ENCODE results near the gene CSF2RB.
A peak's percentile ranks its signal among the peaks of the same experiment; 100 is the strongest.

Gene CSF2RB

DNA sequence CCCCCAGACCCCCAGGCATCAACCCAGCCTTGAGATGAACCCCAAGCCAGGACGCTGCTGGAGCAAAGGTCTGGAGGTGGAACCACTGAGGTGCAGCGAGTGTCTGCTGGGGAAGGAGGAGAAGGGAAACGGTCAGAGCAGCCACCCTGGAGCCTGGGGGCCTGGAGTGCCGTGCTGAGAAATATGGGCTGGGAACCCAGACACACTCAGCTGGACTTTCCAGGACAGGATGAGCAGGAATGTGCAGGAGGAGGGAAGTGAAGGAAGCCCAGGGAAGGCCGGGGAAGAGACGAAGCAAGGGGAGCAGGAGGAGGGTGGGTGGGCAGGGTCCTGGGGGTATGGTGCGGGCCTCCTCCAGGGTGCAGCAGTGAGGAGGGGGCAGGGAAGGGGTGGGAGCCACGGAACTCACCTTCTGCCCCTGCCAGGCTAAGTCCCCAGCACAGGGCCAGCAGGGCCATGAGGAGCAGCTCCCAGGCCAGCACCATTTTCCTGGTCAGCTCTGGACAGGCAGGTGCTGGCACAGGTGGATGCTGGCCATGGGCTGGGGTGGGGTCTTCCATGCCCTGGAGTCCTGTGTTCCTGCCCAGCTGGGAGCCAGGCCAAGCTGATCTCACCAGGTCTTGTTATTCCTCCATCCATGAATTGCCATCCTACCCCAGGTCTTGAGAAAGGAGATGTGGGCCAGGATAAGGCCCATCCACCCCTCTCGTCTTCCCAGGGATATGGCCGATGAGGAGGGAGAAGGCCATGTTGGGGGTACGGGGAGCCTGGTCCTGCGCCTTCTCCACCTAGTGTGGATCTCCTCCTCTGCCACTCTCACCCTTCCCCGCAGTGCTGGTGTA lies 40.0 kb downstream of the CSF2RB start:
- Mint-ChIP-seq H3K4me1 (peaks cover 23% of the 10 kb centered on the region), H3K27ac (no peak overlapping the region), H3K36me3 (peaks cover 5% of the 10 kb centered on the region), H3K4me3 (no peak overlapping the region), H3K9me3 (peaks cover 6% of the 10 kb centered on the region)
- DNase-seq (ENCODE audit: low spot score in 2 of 2) = no peak
- no peak for ATAC-seq

DNA sequence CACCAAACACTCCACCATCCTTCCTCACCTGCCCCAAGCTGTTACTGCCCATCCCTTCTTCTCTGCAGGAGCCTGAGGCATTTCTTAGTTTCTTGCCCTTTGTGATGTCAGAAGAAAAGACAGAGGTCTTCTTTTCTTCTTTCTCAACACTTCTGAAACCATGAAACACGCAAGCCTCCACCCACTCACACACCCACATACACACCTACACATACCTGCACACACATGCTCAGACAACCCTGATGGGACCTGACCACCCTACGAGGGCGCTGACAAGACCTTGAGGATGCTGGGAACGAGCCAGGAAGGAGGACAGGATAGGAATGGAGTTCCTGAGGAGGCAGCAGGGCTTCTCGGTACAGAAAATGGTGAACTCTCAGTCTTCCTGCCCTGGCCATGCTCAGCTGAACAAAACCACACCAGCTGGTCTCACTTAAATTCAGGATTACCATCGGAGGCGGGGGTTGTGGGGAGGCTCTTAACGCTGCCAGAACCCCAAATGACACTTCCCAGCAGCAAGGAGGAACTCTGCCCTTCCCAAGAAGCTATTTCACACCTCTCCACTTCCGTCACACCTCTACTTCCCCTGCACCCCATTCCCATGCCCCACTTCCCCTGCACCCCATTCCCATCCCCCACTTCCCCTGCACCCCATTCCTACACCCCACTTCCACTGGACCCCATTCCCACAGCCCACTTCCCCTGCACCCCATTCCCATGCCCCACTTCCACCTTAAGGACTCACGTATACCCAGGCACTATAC lies 41.0 kb downstream of the CSF2RB start:
- no peak overlapping the region for H3K4me3 Mint-ChIP-seq
- peaks cover 5% of the 10 kb centered on the region for H3K36me3 Mint-ChIP-seq
- ATAC-seq (no peak), DNase-seq (ENCODE audit: low spot score in 2 of 2) (no peak)
- no peak overlapping the region for H3K27ac Mint-ChIP-seq
- peaks cover 23% of the 10 kb centered on the region for H3K4me1 Mint-ChIP-seq
- peaks cover 9% of the 10 kb centered on the region for H3K9me3 Mint-ChIP-seq

DNA sequence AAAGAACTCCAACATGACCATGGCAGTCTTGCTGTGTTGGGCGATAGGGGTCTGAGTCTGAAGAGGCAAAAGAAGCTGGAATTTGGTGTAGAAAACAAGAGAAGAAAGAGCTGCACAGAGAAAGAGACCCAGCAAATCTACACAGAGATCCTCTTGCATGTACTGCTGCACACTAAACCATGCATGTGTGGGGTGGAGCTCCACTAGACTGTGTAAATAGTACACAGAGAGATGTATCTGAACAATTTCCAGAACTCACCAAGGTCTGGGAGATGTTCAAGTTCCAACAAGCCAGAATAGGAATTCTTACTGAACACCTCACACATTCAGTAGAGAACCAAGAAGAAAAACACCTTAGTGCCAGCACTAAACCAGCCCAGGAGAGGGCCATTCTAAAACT lies 42.3 kb downstream of the CSF2RB start:
- DNase-seq (ENCODE audit: low spot score in 2 of 2) = no peak
- peaks cover 3% of the 10 kb centered on the region for H3K36me3 Mint-ChIP-seq
- H3K9me3 Mint-ChIP-seq = peaks cover 9% of the 10 kb centered on the region
- no peak overlapping the region for H3K4me3 Mint-ChIP-seq
- H3K4me1 Mint-ChIP-seq = peaks cover 23% of the 10 kb centered on the region
- H3K27ac Mint-ChIP-seq = peak overlapping the region; percentile 38
- no peak for ATAC-seq

DNA sequence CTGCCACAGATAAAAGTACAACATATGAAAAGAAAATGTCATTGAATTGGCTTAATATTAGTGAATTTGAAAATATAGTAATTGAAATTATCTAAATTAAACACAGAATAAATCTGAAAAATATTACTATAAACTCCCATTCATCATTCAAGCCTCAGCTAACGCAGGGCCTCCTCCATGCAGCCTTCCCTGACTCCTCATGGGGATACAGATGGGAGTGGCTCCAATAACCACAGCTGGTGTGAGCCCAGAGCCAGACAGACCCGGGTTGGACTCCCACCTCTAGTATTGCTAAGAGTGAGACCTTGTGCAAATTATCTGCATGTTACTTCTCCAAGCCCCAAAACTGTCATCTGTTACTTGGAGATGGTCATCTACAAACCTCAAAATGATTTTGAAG lies 44.9 kb downstream of the CSF2RB start:
- no peak for ATAC-seq
- H3K4me1 Mint-ChIP-seq = peaks cover 15% of the 10 kb centered on the region
- H3K4me3 Mint-ChIP-seq = no peak overlapping the region
- H3K9me3 Mint-ChIP-seq = peaks cover 9% of the 10 kb centered on the region
- H3K27ac Mint-ChIP-seq = no peak overlapping the region
- DNase-seq (ENCODE audit: low spot score in 2 of 2) = no peak
- no peaks in the 10 kb centered on the region for H3K36me3 Mint-ChIP-seq

DNA sequence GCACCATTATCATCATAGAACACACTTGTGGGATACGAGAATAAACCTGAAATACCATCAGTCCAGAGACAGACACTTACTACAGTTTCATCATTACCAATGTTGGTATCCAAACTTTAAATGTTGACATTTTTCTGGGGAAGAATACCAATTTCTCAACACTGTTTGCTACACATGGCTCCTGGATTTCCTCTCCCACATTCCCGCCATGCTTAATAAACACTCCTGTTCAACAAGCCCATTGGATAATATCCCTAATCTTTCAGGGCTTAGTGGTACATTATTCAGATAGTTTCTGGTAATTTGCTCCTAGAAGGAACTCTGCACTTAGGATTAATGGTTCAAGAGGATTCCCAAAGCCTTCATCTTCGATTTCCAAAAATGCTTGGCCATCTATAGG lies 48.2 kb downstream of the CSF2RB start:
- ATAC-seq (no peak), DNase-seq (ENCODE audit: low spot score in 2 of 2) (no peak)
- Mint-ChIP-seq H3K27ac (no peak overlapping the region), H3K9me3 (peaks cover 7% of the 10 kb centered on the region), H3K36me3 (no peaks in the 10 kb centered on the region), H3K4me1 (no peaks in the 10 kb centered on the region), H3K4me3 (no peak overlapping the region)

DNA sequence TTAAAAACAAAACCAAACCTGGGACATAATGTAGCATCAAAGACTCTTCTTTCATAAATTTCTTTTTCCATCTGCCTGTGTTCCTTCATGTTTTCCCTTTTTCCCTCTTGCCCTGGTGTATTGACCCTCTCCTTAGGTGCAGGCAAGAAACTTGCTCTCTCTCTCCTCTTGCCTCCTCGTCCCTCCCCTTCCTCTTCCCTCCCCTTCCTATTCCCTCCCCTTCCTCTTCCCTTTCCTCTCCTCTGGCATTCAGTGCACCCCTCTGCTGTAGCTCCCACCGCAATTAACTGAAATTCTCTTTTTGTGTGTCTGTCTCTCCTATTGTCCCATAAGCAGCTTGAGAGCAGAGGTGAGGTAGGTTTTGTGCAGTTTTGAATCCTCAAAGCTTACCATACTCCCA lies 49.9 kb downstream of the CSF2RB start:
- H3K36me3 Mint-ChIP-seq = no peaks in the 10 kb centered on the region
- ATAC-seq (no peak), DNase-seq (ENCODE audit: low spot score in 2 of 2) (no peak)
- H3K27ac Mint-ChIP-seq = no peak overlapping the region
- no peak overlapping the region for H3K4me3 Mint-ChIP-seq
- peaks cover 3% of the 10 kb centered on the region for H3K9me3 Mint-ChIP-seq
- no peaks in the 10 kb centered on the region for H3K4me1 Mint-ChIP-seq

DNA sequence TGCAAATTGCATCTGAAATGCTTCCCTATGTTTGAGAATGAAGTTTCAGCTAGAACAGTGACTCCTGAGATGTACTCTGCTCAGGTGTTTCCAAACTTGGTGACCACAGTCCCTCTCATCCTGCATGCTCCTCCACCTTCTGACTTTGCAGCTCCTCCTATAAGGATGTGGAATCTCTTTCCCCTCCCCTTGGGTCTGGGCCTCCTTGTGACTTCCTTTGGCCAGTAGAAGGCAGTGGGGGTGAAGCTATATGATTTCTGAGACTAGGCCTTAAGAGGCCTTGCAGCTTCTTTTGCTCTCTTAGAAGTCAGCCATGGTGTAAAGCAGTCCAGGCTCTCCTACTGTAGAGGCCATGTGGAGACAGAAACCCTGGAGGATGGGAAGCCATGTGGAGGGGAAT lies 50.7 kb downstream of the CSF2RB start:
- no peak overlapping the region for H3K27ac Mint-ChIP-seq
- no peak overlapping the region for H3K4me3 Mint-ChIP-seq
- no peaks in the 10 kb centered on the region for H3K9me3 Mint-ChIP-seq
- DNase-seq (ENCODE audit: low spot score in 2 of 2) (no peak), ATAC-seq (no peak)
- no peaks in the 10 kb centered on the region for H3K36me3 Mint-ChIP-seq
- no peaks in the 10 kb centered on the region for H3K4me1 Mint-ChIP-seq

DNA sequence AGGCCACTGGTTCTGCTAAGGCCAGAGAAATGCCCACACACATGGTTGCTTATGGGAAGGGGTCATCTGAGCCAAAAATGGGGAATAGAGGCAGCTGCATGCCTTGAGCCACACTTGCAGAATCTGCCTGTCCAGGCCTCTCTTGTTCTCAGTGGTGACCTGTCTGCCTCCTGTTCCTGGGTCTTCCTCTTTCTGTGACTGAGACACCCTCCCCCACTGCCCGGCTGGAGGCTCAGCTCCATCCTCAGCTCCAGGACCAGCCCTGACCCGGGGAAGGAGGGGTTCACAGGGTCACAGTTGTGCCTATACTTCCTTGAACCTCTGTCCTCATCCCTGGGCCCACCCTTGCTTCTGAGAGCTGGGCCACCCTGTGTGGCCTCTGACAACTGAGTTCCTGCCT lies 52.3 kb downstream of the CSF2RB start:
- Mint-ChIP-seq H3K4me3 (no peak overlapping the region), H3K27ac (peak overlapping the region; percentile 80), H3K36me3 (no peaks in the 10 kb centered on the region)

DNA sequence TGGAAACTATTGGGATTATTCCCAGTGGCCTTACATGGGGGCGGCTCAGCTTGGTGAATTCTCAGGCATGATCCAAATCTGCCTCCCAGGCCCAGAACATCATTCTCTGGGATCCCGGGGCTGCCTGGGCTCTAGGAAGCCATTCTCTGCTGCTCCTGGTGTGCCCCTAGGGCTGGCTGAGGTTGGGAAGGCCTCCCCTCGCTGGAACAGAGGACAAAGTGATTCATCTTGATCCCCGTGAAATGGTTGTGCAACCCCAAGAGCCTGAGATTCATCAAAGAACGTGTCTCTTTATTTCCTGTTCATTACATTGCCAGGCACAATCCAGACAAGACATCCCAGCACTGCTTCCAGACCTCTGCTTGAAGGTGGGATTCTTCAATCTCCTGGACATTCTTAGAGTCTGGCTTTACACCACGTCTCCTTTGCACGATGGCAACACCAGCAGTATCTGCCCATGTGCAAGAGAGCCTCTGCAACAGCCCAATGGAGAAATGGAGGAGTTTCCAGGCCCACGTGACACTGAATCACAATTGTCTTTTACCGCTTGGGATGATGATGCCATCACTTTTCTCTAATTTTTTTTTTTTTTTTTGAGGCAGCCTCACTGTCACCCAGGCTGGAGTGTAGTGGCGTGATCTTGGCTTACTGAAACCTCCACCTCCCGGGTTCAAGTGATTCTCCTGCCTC lies 53.6 kb downstream of the CSF2RB start:
- no peak for ATAC-seq
- no peak overlapping the region for H3K27ac Mint-ChIP-seq
- H3K36me3 Mint-ChIP-seq = no peaks in the 10 kb centered on the region
- no peak for DNase-seq (ENCODE audit: low spot score in 2 of 2)
- H3K4me3 Mint-ChIP-seq = no peak overlapping the region
- no peaks in the 10 kb centered on the region for H3K4me1 Mint-ChIP-seq
- H3K9me3 Mint-ChIP-seq = no peaks in the 10 kb centered on the region

More for the DNA sequence above, 52.3 kb downstream of the CSF2RB start:
- no peak for DNase-seq (ENCODE audit: low spot score in 2 of 2)
- Mint-ChIP-seq H3K9me3 (no peaks in the 10 kb centered on the region), H3K4me1 (no peaks in the 10 kb centered on the region)
- ATAC-seq = no peak

DNA sequence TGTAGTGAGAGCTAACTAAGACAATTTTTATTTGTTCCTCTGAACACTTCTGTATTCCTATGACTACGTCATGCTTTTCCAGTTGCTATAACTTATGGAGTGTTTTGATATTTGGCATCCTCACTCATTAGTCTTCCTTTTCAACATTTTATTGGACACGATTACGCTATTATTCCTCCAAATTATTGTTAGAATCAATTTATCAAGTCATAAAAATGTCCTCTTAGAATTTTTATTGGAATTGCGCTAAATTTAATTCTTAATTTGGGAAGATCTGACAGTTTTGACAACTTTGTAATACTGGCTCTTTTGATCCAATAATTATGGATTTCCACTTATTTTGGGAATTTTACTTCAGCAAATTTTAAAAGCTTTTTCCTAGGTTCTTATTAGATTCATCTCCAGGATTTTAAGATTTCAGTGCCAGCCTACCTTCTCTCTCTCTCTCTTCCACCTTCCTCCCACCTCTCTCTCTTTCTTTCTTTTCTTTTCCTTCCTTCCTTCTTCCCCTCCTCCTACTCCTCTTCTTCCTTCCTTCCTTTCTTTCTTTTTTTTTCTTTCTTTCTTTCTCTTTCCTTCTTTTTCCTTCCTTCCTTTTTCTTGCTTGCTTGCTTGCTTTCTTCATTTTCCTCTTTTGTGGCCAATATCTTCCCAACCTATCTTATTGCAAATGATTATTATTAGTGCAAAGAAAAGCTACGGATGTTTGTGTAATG lies 55.0 kb downstream of the CSF2RB start:
- ATAC-seq (no peak), DNase-seq (ENCODE audit: low spot score in 2 of 2) (no peak)
- no peaks in the 10 kb centered on the region for H3K36me3 Mint-ChIP-seq
- no peak overlapping the region for H3K4me3 Mint-ChIP-seq
- no peaks in the 10 kb centered on the region for H3K9me3 Mint-ChIP-seq
- no peak overlapping the region for H3K27ac Mint-ChIP-seq
- no peaks in the 10 kb centered on the region for H3K4me1 Mint-ChIP-seq

DNA sequence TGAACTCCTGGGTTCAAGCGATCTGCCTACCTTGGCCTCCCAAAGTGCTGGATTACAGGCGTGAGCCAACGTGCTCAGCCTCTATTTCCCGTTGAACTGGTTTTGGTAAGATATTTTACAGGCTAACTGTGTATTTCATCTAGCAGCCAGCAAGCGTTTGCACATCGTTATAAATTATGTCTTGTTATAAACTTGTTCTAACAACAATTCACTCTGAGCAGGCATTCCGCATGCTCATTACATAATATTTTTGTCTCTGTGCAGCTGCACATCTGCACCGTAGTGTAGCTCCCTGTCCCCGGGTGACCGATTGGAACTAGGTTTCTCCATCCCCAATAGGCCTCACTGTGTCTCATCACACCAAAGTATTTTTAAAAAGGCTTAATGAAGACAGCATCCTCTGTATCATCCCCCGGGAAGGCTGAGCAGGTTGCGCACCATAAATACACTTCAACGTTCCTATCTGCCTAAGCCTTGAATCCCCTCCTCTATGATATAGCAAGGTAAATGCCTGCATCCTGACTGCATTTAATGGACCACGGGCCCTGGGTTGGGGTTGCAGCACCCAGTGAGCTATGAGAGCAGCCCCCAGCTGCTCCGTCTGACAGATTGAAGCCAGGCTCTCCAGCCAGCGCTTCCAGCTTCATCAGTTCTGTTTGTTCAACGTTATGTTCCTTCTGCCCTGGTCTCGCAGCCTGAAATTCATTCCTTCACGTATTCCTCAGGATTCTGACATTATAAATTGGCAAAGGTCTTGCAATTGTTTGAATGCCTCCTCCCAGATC lies 58.1 kb downstream of the CSF2RB start:
- no peak overlapping the region for H3K4me3 Mint-ChIP-seq
- H3K4me1 Mint-ChIP-seq = no peaks in the 10 kb centered on the region
- DNase-seq (ENCODE audit: low spot score in 2 of 2) (no peak), ATAC-seq (no peak)
- H3K27ac Mint-ChIP-seq = no peak overlapping the region
- no peaks in the 10 kb centered on the region for H3K9me3 Mint-ChIP-seq
- no peaks in the 10 kb centered on the region for H3K36me3 Mint-ChIP-seq

DNA sequence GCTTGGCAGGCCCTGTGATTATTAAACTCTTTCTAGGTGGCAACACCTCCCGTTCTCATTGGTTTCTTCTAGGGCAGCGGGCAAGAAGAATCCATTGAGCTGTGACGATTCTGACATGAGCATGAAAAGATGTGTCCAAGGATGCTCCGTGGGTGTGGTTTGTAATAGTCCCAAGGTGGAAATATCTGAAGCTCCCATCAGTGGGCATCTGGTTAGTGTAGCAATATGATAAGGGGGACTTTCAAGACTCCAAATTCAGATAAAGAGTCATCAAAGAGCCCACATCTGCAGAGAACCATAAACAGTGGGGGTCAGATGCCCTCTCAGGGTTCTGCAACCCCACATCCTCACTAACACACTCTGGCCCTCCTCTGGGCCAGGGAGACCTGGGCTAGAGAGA lies 63.2 kb downstream of the CSF2RB start:
- Mint-ChIP-seq H3K4me1 (peaks cover 15% of the 10 kb centered on the region), H3K36me3 (peaks cover 10% of the 10 kb centered on the region), H3K27ac (no peak overlapping the region), H3K9me3 (no peaks in the 10 kb centered on the region), H3K4me3 (peak overlapping the region; percentile 87)
- DNase-seq (ENCODE audit: low spot score in 2 of 2) (no peak), ATAC-seq (no peak)

DNA sequence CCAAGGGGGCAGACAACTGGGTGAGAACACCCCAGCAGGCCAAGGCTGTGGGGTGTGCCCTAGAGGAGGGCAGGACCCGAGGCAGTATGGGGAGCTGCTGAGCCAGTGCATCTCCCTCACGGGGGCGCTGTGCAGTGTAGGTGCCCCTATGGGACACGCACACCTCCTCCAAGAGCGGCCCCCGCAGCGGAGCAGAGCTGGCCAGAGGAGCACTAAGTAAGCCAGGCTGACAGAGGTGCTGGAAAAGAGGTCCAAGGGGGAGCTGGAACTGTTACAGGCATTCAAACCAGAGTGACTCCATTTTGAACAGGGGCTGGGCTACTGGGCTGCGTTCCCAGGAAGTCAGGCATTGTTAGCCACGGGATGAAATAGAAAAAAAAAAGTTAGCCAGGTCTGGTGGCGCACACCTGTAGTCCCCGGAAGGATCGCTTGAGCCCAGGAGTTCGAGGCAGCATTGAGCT lies 64.0 kb downstream of the CSF2RB start:
- H3K36me3 Mint-ChIP-seq = peaks cover 10% of the 10 kb centered on the region
- peak; percentile 63 to 86 for DNase-seq (ENCODE audit: low spot score in 2 of 2)
- H3K4me1 Mint-ChIP-seq = peaks cover 15% of the 10 kb centered on the region
- H3K27ac Mint-ChIP-seq = peak overlapping the region; percentile 90
- no peaks in the 10 kb centered on the region for H3K9me3 Mint-ChIP-seq
- peak; percentile 95 for ATAC-seq
- peak overlapping the region; percentile 87 for H3K4me3 Mint-ChIP-seq

DNA sequence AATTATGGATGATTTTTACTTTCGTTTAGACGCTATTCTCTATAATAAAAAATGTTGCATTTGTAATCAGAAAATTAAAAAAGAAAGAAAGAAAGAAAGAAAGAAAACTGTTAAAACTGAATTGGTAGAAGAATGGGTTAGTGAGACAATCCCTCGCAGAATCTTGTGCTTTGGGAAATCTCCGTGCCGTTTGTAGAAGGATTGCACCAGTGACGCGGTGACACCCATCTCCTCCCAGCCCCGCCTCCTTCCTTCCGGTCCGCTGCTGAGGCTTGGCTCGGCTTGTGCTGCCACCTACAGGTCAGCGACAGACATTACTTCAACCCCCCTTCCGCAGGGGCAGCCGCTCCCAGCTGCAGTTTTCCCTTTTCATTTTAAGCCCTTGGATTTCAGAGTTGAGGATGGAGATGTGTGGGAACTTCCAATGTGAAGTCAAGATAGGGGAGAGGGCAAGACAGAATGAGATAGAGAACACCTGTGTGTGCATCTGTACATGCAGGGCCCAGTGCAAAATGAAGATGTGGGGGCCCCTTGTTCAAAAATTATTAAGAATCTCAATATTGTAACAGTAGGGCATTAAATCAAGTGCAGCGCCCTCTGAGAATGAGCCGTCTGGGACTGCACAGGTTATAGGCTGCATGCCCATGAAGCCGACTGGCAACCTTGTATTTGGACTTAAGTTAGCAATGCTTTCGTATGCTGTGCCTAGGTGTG lies 64.7 kb downstream of the CSF2RB start:
- DNase-seq (ENCODE audit: low spot score in 2 of 2) = peak; percentile 86 to 92
- H3K9me3 Mint-ChIP-seq = no peaks in the 10 kb centered on the region
- peak overlapping the region; percentile 87 for H3K4me3 Mint-ChIP-seq
- peaks cover 10% of the 10 kb centered on the region for H3K36me3 Mint-ChIP-seq
- H3K4me1 Mint-ChIP-seq = peaks cover 15% of the 10 kb centered on the region
- peak; percentile 86 for ATAC-seq
- H3K27ac Mint-ChIP-seq = peak overlapping the region; percentile 90

Measured in stimulated activated effector memory CD8-positive, alpha-beta T cell treated with anti-CD3 and anti-CD28 coated beads, Interleukin-12 subunit alpha, Interleukin-12 subunit beta, amount 100 ng/mL, for 72 hours (primary cell).